Measurements from ENCODE around the gene BCR.
A peak's percentile ranks its signal among the peaks of the same experiment; 100 is the strongest.

The BCR gene

DNA sequence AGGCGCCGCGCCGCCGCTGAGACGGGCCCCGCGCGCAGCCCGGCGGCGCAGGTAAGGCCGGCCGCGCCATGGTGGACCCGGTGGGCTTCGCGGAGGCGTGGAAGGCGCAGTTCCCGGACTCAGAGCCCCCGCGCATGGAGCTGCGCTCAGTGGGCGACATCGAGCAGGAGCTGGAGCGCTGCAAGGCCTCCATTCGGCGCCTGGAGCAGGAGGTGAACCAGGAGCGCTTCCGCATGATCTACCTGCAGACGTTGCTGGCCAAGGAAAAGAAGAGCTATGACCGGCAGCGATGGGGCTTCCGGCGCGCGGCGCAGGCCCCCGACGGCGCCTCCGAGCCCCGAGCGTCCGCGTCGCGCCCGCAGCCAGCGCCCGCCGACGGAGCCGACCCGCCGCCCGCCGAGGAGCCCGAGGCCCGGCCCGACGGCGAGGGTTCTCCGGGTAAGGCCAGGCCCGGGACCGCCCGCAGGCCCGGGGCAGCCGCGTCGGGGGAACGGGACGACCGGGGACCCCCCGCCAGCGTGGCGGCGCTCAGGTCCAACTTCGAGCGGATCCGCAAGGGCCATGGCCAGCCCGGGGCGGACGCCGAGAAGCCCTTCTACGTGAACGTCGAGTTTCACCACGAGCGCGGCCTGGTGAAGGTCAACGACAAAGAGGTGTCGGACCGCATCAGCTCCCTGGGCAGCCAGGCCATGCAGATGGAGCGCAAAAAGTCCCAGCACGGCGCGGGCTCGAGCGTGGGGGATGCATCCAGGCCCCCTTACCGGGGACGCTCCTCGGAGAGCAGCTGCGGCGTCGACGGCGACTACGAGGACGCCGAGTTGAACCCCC lies 798 bp downstream of the BCR start:
- in situ Hi-C loops (cut with MboI; ENCODE audit: low pct_unique_long_range_greater_than_20kb, low sequenced_read_pairs, unreplicated experiment): loop anchor here (25.0 kb wide), 1 partner anchor 206 kb away; no protein-coding TSS in a partner anchor
- peak; percentile 77 for DNase-seq (ENCODE audit: low spot score)
- TF ChIP-seq, protein P1, sequence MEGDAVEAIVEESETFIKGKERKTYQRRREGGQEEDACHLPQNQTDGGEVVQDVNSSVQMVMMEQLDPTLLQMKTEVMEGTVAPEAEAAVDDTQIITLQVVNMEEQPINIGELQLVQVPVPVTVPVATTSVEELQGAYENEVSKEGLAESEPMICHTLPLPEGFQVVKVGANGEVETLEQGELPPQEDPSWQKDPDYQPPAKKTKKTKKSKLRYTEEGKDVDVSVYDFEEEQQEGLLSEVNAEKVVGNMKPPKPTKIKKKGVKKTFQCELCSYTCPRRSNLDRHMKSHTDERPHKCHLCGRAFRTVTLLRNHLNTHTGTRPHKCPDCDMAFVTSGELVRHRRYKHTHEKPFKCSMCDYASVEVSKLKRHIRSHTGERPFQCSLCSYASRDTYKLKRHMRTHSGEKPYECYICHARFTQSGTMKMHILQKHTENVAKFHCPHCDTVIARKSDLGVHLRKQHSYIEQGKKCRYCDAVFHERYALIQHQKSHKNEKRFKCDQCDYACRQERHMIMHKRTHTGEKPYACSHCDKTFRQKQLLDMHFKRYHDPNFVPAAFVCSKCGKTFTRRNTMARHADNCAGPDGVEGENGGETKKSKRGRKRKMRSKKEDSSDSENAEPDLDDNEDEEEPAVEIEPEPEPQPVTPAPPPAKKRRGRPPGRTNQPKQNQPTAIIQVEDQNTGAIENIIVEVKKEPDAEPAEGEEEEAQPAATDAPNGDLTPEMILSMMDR (IDR thresholded peaks at IDR 0.05; ENCODE audit: extremely low read depth, insufficient read depth, missing control alignments): no peak

- no peak for DNase-seq (ENCODE audit: low spot score)
- in situ Hi-C loops (cut with MboI; ENCODE audit: low pct_unique_long_range_greater_than_20kb, low sequenced_read_pairs, unreplicated experiment): loop anchor here (25.0 kb wide), 1 partner anchor 205 kb away; no protein-coding TSS in a partner anchor
- TF ChIP-seq, protein P1 (IDR thresholded peaks at IDR 0.05; ENCODE audit: extremely low read depth, insufficient read depth, missing control alignments): no peak
Measured at GRCh38 chr22:23181721-23182308, 1.5 kb downstream of the BCR start.

DNA sequence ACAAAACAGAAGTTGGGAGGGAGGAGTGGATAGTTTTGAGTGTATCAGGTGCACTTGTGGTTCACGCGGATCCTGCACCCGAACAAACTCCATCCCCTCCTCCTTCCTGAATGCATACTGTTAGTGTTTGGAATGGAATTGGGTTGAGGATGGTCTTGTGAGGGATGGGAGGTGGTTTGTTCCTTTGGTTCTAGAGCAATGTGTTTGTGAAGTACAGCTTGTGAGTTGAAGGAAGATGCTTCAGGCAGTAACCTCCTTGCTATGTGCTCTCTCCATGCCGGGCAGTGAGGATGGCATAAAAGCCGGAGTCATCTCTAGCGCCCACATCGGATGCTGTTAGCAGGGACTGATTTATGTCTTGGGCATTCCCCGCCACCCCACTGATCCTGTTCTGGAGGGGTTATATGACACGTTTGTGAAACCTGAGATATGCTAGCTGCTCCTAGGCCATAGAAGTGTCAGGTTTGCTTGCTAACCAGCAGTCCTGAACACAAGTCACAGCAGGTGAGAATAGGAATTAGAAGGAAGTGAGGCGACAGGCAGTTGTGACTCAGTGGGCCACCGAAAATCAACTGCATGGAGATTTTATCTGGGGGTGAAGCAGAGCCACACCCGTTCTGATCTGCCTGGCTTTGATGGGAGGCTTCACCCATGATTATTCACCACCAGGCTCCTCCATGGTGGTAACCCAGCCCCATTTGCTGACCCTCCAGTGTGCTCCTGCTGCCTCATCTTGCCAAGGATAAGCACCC lies 2.2 kb downstream of the BCR start:
- DNase-seq (ENCODE audit: low spot score): peak; percentile 49
- TF ChIP-seq, protein P1 (IDR thresholded peaks at IDR 0.05; ENCODE audit: extremely low read depth, insufficient read depth, missing control alignments): no peak
- in situ Hi-C loops (cut with MboI; ENCODE audit: low pct_unique_long_range_greater_than_20kb, low sequenced_read_pairs, unreplicated experiment): loop anchor here (25.0 kb wide), 1 partner anchor 205 kb away; no protein-coding TSS in a partner anchor

GRCh38 chr22:23183061-23183698 lies 2.9 kb downstream of the BCR start:
- DNase-seq (ENCODE audit: low spot score): no peak
- in situ Hi-C loops (cut with MboI; ENCODE audit: low pct_unique_long_range_greater_than_20kb, low sequenced_read_pairs, unreplicated experiment): loop anchor here (25.0 kb wide), 1 partner anchor 204 kb away; no protein-coding TSS in a partner anchor
- TF ChIP-seq, protein P1 (IDR thresholded peaks at IDR 0.05; ENCODE audit: extremely low read depth, insufficient read depth, missing control alignments): no peak

- TF ChIP-seq, protein P1 (IDR thresholded peaks at IDR 0.05; ENCODE audit: extremely low read depth, insufficient read depth, missing control alignments): no peak
- in situ Hi-C loops (cut with MboI; ENCODE audit: low pct_unique_long_range_greater_than_20kb, low sequenced_read_pairs, unreplicated experiment): loop anchor here (25.0 kb wide), 1 partner anchor 203 kb away; no protein-coding TSS in a partner anchor
- DNase-seq (ENCODE audit: low spot score): no peak
Measured at GRCh38 chr22:23184100-23184763, 3.9 kb downstream of the BCR start.

Data from GM13977 (cell line).